HepG2 (cell line): ENCODE data around the gene KCNJ14. TPM values are rescaled to one million over a fixed set of nuclear protein-coding genes. Genes with fewer than 3 reads are reported as not detected.
A peak's percentile ranks its signal among the peaks of the same experiment; 100 is the strongest.

Experiments
- ARNTL ChIP-seq: sonication (generic); formaldehyde crosslinking; IDR thresholded peaks from 2 replicates; pipeline ENCODE4 v1.4.0; 2020; ENCODE audit warnings: mild to moderate bottlenecking, missing genetic modification reagents
- ATRX ChIP-seq: sonication (generic); formaldehyde crosslinking; IDR thresholded peaks from 2 replicates; pipeline ENCODE4 v1.4.0; 2020; ENCODE audit warnings: missing genetic modification reagents, borderline replicate concordance
- FLYWCH1 ChIP-seq: sonication (generic); formaldehyde crosslinking; IDR thresholded peaks from 2 replicates; pipeline ENCODE4 v1.8.1; 2023; ENCODE audit warnings: mild to moderate bottlenecking, missing genetic modification reagents
- GZF1 ChIP-seq: sonication (generic); formaldehyde crosslinking; IDR thresholded peaks from 2 replicates; pipeline ENCODE4 v1.5.1; 2020; ENCODE audit warnings: mild to moderate bottlenecking, missing genetic modification reagents
- HNF4G ChIP-seq, 2 experiments: sonication (generic) in 1 of 2; formaldehyde crosslinking in 1 of 2; IDR thresholded peaks; 2 replicates each; pipeline versions ENCODE4 v1.4.0 to v1.6.1; 2011 to 2020; ENCODE audit warnings: borderline replicate concordance in 2 of 2, low read depth in 2 of 2, mild to moderate bottlenecking in 2 of 2, low read length in 1 of 2, missing genetic modification reagents in 1 of 2, moderate library complexity in 1 of 2
- MTA1 ChIP-seq: sonication (generic); formaldehyde crosslinking; IDR thresholded peaks from 2 replicates; pipeline ENCODE4 v1.4.0; 2020; ENCODE audit warnings: missing genetic modification reagents, mild to moderate bottlenecking, borderline replicate concordance
- THAP11 ChIP-seq: IDR thresholded peaks from 2 replicates; pipeline ENCODE4 v1.6.1; 2016; ENCODE audit warnings: missing biosample characterization, missing genetic modification reagents
- THYN1 ChIP-seq: sonication (generic); formaldehyde crosslinking; IDR thresholded peaks from 2 replicates; pipeline ENCODE4 v1.8.1; 2023; ENCODE audit warnings: low read depth, mild to moderate bottlenecking, moderate library complexity, missing genetic modification reagents, borderline replicate concordance
- ZBTB38 ChIP-seq: sonication (generic); formaldehyde crosslinking; IDR thresholded peaks from 2 replicates; pipeline ENCODE4 v1.5.1; 2020; ENCODE audit warnings: mild to moderate bottlenecking, missing genetic modification reagents
- ZNF432 ChIP-seq: sonication (generic); formaldehyde crosslinking; IDR thresholded peaks from 2 replicates; pipeline ENCODE4 v1.5.0; 2020; ENCODE audit warnings: missing genetic modification reagents, mild to moderate bottlenecking, borderline replicate concordance
- ZNF501 ChIP-seq: sonication (generic); formaldehyde crosslinking; IDR thresholded peaks from 2 replicates; pipeline ENCODE4 v1.5.1; 2020; ENCODE audit warnings: mild to moderate bottlenecking, moderate library complexity, missing genetic modification reagents
- ZNF619 ChIP-seq: sonication (generic); formaldehyde crosslinking; IDR thresholded peaks from 2 replicates; pipeline ENCODE4 v1.4.0; 2020; ENCODE audit warnings: mild to moderate bottlenecking, missing genetic modification reagents
- ZNF749 ChIP-seq: sonication (generic); formaldehyde crosslinking; IDR thresholded peaks from 2 replicates; pipeline ENCODE4 v1.8.0; 2022; ENCODE audit warnings: mild to moderate bottlenecking, missing genetic modification reagents, moderate library complexity, borderline replicate concordance
- polyA plus RNA-seq, 8 experiments: library from polyadenylated mRNA; depleted of rRNA in 3 of 8; stranded (reverse) in 7 of 8; unstranded in 1 of 8; fragments of >200 nt; fragmentation: Illumina TruSeq in 4 of 8; extraction: Trizol in 4 of 8; gene quantifications; 2 replicates each; pipeline versions ENCODE4 v1.2.1 to v1.2.3, GENCODE V29; 2011 to 2016; ENCODE audit warnings: low read depth in 4 of 8, missing spikeins in 1 of 8, mixed read lengths in 1 of 8; ENCODE audit not compliant: insufficient read depth in 1 of 8
- total RNA-seq, 5 experiments: library from RNA; depleted of rRNA; stranded (reverse); fragments of >200 nt; fragmentation: Illumina TruSeq; extraction: Trizol; gene quantifications; 2 replicates each; pipeline ENCODE4 v1.2.3, GENCODE V29; 2016; ENCODE audit warnings: low read depth in 1 of 5
- TF ChIP-seq, protein P1 (sequence below): sonication (generic); formaldehyde crosslinking; IDR thresholded peaks from one replicate; pipeline ENCODE4 v1.5.1; 2020; ENCODE audit warnings: mild to moderate bottlenecking, missing genetic modification reagents; ENCODE audit errors: not compliant biosample characterization
- TF ChIP-seq, protein P2 (sequence below): sonication (generic); formaldehyde crosslinking; IDR thresholded peaks from 2 replicates; pipeline ENCODE4 v1.8.1; 2023; ENCODE audit warnings: mild to moderate bottlenecking, missing genetic modification reagents
- TF ChIP-seq, protein P3 (sequence below): sonication (generic); formaldehyde crosslinking; IDR thresholded peaks from 2 replicates; pipeline ENCODE4 v1.4.0; 2020; ENCODE audit warnings: missing genetic modification reagents

The KCNJ14 gene
- total and polyA plus RNA-seq, 2 of the 13 experiments (the other 11 are each of a cell fraction or from before 2014, with no cell fraction given) = 0.20 to 0.51 TPM

DNA sequence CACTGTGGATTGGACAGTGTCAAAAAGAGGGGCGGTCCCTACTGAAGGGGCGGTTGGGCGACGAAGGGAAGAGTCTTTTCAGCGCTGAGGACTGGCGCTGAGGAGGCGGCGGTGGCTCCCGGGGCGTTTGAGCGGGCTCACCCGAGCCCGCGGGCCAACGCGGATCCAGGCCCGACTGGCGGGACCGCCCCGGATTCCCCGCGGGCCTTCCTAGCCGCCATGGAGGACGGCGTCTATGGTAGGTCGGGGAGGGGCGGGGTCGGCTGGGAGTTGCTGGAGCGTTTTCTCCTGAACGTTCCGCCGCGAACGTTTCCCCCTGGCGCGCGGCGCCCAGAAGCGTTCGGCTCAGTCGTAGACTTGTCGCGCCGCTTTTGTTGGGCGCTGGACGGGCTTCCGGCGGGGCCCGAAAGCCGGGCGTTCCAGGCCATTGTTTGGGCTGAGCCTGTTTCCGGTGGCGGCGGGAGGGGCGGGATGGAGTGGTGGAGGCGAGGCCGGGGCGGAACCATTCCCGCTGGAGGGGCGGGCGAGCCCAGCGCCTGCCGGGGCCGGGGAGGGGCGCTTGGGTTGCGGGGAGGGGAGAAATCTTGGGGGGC, 14.0 kb downstream of the KCNJ14 start, which contains the start of gene CYTH2 (continued):
- TF ChIP-seq, protein P1, sequence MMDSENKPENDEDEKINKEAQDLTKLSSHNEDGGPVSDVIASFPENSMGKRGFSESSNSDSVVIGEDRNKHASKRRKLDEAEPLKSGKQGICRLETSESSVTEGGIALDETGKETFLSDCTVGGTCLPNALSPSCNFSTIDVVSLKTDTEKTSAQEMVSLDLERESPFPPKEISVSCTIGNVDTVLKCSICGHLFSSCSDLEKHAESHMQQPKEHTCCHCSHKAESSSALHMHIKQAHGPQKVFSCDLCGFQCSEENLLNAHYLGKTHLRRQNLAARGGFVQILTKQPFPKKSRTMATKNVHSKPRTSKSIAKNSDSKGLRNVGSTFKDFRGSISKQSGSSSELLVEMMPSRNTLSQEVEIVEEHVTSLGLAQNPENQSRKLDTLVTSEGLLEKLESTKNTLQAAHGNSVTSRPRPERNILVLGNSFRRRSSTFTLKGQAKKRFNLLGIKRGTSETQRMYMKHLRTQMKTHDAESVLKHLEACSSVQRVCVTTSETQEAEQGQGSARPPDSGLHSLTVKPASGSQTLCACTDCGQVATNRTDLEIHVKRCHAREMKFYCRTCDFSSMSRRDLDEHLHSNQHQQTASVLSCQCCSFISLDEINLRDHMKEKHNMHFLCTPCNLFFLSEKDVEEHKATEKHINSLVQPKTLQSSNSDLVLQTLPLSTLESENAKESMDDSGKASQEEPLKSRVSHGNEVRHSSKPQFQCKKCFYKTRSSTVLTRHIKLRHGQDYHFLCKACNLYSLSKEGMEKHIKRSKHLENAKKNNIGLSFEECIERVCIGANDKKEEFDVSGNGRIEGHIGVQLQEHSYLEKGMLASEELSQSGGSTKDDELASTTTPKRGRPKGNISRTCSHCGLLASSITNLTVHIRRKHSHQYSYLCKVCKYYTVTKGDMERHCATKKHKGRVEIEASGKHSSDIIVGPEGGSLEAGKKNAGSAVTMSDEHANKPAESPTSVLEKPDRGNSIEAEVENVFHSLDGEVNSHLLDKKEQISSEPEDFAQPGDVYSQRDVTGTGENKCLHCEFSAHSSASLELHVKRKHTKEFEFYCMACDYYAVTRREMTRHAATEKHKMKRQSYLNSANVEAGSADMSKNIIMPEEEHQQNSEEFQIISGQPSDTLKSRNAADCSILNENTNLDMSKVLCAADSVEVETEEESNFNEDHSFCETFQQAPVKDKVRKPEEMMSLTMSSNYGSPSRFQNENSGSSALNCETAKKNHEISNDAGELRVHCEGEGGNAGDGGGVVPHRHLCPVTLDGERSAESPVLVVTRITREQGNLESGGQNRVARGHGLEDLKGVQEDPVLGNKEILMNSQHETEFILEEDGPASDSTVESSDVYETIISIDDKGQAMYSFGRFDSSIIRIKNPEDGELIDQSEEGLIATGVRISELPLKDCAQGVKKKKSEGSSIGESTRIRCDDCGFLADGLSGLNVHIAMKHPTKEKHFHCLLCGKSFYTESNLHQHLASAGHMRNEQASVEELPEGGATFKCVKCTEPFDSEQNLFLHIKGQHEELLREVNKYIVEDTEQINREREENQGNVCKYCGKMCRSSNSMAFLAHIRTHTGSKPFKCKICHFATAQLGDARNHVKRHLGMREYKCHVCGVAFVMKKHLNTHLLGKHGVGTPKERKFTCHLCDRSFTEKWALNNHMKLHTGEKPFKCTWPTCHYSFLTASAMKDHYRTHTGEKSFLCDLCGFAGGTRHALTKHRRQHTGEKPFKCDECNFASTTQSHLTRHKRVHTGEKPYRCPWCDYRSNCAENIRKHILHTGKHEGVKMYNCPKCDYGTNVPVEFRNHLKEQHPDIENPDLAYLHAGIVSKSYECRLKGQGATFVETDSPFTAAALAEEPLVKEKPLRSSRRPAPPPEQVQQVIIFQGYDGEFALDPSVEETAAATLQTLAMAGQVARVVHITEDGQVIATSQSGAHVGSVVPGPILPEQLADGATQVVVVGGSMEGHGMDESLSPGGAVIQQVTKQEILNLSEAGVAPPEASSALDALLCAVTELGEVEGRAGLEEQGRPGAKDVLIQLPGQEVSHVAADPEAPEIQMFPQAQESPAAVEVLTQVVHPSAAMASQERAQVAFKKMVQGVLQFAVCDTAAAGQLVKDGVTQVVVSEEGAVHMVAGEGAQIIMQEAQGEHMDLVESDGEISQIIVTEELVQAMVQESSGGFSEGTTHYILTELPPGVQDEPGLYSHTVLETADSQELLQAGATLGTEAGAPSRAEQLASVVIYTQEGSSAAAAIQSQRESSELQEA (CRISPR knock-in tag) = no peak
- no peak for TF ChIP-seq ATRX
- TF ChIP-seq ZNF619 (CRISPR knock-in tag) = 0 out of 2 replicates have a peak, but pooled peaks have one; percentile 78
- TF ChIP-seq HNF4G (IDR thresholded peaks at IDR 0.05; ENCODE audit: borderline replicate concordance, low read depth, low read length) = no peak
- no peak for TF ChIP-seq HNF4G (CRISPR knock-in tag; IDR thresholded peaks at IDR 0.05; ENCODE audit: borderline replicate concordance, low read depth)
- TF ChIP-seq ARNTL (CRISPR knock-in tag) = no peak
- peak; percentile 70; the same call in 1 of the 2 replicates for TF ChIP-seq THAP11
- TF ChIP-seq, protein P2, sequence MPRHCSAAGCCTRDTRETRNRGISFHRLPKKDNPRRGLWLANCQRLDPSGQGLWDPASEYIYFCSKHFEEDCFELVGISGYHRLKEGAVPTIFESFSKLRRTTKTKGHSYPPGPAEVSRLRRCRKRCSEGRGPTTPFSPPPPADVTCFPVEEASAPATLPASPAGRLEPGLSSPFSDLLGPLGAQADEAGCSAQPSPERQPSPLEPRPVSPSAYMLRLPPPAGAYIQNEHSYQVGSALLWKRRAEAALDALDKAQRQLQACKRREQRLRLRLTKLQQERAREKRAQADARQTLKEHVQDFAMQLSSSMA (CRISPR knock-in tag) = no peak
- TF ChIP-seq MTA1 (CRISPR knock-in tag) = no peak
- TF ChIP-seq, protein P3, sequence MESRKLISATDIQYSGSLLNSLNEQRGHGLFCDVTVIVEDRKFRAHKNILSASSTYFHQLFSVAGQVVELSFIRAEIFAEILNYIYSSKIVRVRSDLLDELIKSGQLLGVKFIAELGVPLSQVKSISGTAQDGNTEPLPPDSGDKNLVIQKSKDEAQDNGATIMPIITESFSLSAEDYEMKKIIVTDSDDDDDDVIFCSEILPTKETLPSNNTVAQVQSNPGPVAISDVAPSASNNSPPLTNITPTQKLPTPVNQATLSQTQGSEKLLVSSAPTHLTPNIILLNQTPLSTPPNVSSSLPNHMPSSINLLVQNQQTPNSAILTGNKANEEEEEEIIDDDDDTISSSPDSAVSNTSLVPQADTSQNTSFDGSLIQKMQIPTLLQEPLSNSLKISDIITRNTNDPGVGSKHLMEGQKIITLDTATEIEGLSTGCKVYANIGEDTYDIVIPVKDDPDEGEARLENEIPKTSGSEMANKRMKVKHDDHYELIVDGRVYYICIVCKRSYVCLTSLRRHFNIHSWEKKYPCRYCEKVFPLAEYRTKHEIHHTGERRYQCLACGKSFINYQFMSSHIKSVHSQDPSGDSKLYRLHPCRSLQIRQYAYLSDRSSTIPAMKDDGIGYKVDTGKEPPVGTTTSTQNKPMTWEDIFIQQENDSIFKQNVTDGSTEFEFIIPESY (CRISPR knock-in tag) = no peak
- TF ChIP-seq FLYWCH1 (CRISPR knock-in tag) = no peak
- TF ChIP-seq GZF1 = no peak
- TF ChIP-seq ZNF749 (CRISPR knock-in tag) = no peak
- no peak for TF ChIP-seq ZNF432 (CRISPR knock-in tag)
- TF ChIP-seq ZNF501 (CRISPR knock-in tag) = peak; percentile 63
- 0 out of 2 replicates have a peak, but pooled peaks have one; percentile 23 for TF ChIP-seq ZBTB38 (CRISPR knock-in tag)
- TF ChIP-seq THYN1 (CRISPR knock-in tag) = no peak
